HL-60 (cell line): ENCODE measurements around the gene NLRP6.

Experiments used
- DNase-seq, 2 experiments: peaks; one replicate each; pipeline ENCODE4 v3.0.0-alpha.2; 2010 to 2020; ENCODE audit warnings: low read depth in 1 of 2, low spot score in 1 of 2
- H3K27ac ChIP-seq: fragments of 250-450 bp; sonication (Bioruptor Pico); replicated peaks from 2 replicates; pipeline ENCODE4 v1.5.1; 2020; ENCODE audit warnings: mild to moderate bottlenecking, moderate library complexity
- H3K27me3 ChIP-seq: fragments of 250-450 bp; sonication (Bioruptor Pico); 2 replicates; pipeline ENCODE4 v1.5.1; 2021; ENCODE audit warnings: mild to moderate bottlenecking, moderate library complexity; ENCODE audit not compliant: insufficient read depth, poor library complexity, severe bottlenecking
- H3K4me3 ChIP-seq: replicated peaks from 2 replicates; pipeline ENCODE4 v1.5.1; 2011; ENCODE audit warnings: mild to moderate bottlenecking, control low read depth, low read length; ENCODE audit not compliant: insufficient read depth
- CTCF ChIP-seq: IDR thresholded peaks from one replicate; pipeline ENCODE4 v1.5.1; 2011; ENCODE audit warnings: low read length, control low read depth, inconsistent platforms; ENCODE audit not compliant: insufficient read depth
- GABPA ChIP-seq: IDR thresholded peaks from 2 replicates; pipeline ENCODE4 v1.6.1; 2012; ENCODE audit warnings: low read depth
- POLR2AphosphoS5 ChIP-seq: IDR thresholded peaks from 2 replicates; pipeline ENCODE4 v1.6.1; 2012; ENCODE audit warnings: low read depth
- REST ChIP-seq: IDR thresholded peaks from 2 replicates; pipeline ENCODE4 v1.6.1; 2012; ENCODE audit warnings: low read depth; ENCODE audit not compliant: insufficient replicate concordance
- SPI1 ChIP-seq: IDR thresholded peaks from 2 replicates; pipeline ENCODE4 v1.6.1; 2012; ENCODE audit warnings: low read depth, mild to moderate bottlenecking, borderline replicate concordance

The NLRP6 gene

GRCh38 chr11:279966-280705, 1.9 kb downstream of the NLRP6 start:
- Histone ChIP-seq H3K27me3 (peaks cover 22% of the 10 kb centered on the region), H3K4me3 (peak overlapping the region; percentile 36), H3K27ac (no peak overlapping the region)
- peak; percentile 69 to 70 for DNase-seq
- TF ChIP-seq SPI1 (no peak), REST (peak; percentile 89), GABPA (no peak), POLR2AphosphoS5 (no peak), CTCF (no peak)

- Histone ChIP-seq H3K27ac (no peak overlapping the region), H3K4me3 (peak overlapping the region; percentile 36; the same call in 1 of the 2 replicates), H3K27me3 (peaks cover 22% of the 10 kb centered on the region)
- no peak for TF ChIP-seq GABPA
- no peak for TF ChIP-seq CTCF
- DNase-seq, result no peak
Measured at GRCh38 chr11:280706-281485, 2.7 kb downstream of the NLRP6 start.

DNA sequence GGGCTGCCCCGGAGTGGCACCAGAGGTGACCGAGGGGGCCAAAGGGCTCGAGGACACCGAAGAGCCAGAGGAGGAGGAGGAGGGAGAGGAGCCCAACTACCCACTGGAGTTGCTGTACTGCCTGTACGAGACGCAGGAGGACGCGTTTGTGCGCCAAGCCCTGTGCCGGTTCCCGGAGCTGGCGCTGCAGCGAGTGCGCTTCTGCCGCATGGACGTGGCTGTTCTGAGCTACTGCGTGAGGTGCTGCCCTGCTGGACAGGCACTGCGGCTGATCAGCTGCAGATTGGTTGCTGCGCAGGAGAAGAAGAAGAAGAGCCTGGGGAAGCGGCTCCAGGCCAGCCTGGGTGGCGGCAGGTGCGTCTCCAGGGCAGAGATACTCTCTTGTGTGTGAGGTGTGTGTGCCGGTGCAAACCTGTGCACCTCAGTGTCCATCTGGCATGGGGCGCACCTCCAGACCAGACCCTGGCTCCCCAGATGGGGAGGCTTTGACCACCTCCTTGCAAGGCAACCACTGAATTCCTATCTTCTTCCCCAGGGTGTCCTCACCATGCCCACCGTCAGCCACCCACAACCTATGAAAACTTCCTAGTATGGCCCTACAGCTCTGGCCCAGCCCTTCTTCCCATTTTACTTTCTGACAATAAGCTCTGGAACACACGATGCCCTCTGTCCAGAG, 3.4 kb downstream of the NLRP6 start:
- no peak for DNase-seq
- no peak overlapping the region for H3K4me3 ChIP-seq
- H3K27ac ChIP-seq, result no peak overlapping the region
- H3K27me3 ChIP-seq, result peaks cover 22% of the 10 kb centered on the region
- TF ChIP-seq GABPA (no peak), REST (no peak), POLR2AphosphoS5 (no peak), SPI1 (no peak), CTCF (no peak)
